NCI-H345 treated with DMSO at 0.1 percent for 48 hours (cell line): ENCODE data around the gene RC3H1.
"Not testable (repeated sequence)": the region's sequence is repeated elsewhere in the genome, so short reads cannot be mapped to it uniquely, and the experiment has no call there.

Experiments used
- DNase-seq: peaks from one replicate; lab custom pipeline; 2025; ENCODE audit not compliant: unreplicated experiment; lab: John Stamatoyannopoulos, UW

RC3H1 gene

GRCh38 chr1:174022080-174022975 lies at the start of gene RC3H1:
Gene RC3H1 (minus strand): TSS chr1:174022357. CDS start chr1:173992985, 29,372 bp downstream.
- peak; percentile 59 for DNase-seq

- no peak for DNase-seq
Measured at GRCh38 chr1:174070614-174071013, 48.5 kb upstream of the RC3H1 start.

- no peak for DNase-seq
Measured at GRCh38 chr1:174068000-174068399, 45.8 kb upstream of the RC3H1 start.

- DNase-seq: no peak
Measured at GRCh38 chr1:174060090-174060489, 37.9 kb upstream of the RC3H1 start.

GRCh38 chr1:174058624-174059023 lies 36.5 kb upstream of the RC3H1 start:
- DNase-seq: no peak

GRCh38 chr1:174056609-174057008 lies 34.5 kb upstream of the RC3H1 start:
- DNase-seq: not testable (repeated sequence)

- not testable (repeated sequence) for DNase-seq
Measured at GRCh38 chr1:174055797-174056196, 33.6 kb upstream of the RC3H1 start.

- DNase-seq: no peak
Measured at GRCh38 chr1:174053826-174054225, 31.7 kb upstream of the RC3H1 start.

- DNase-seq: no peak
Measured at GRCh38 chr1:174052621-174053020, 30.5 kb upstream of the RC3H1 start.

- DNase-seq: no peak
Measured at GRCh38 chr1:174051956-174052355, 29.8 kb upstream of the RC3H1 start.

GRCh38 chr1:174049514-174049913 lies 27.4 kb upstream of the RC3H1 start:
- DNase-seq: no peak

- DNase-seq: no peak
Measured at GRCh38 chr1:174044418-174045222, 22.5 kb upstream of the RC3H1 start.

- DNase-seq: not testable (repeated sequence)
Measured at GRCh38 chr1:174042509-174042908, 20.4 kb upstream of the RC3H1 start.

GRCh38 chr1:174041369-174041768 lies 19.2 kb upstream of the RC3H1 start:
- DNase-seq: no peak

GRCh38 chr1:174040387-174040786 lies 18.2 kb upstream of the RC3H1 start:
- peak; percentile 26 for DNase-seq

- no peak for DNase-seq
Measured at GRCh38 chr1:174039027-174039426, 16.9 kb upstream of the RC3H1 start.

GRCh38 chr1:174036798-174037197 lies 14.6 kb upstream of the RC3H1 start:
- no peak for DNase-seq

GRCh38 chr1:174036204-174036603 lies 14.0 kb upstream of the RC3H1 start:
- no peak for DNase-seq

- no peak for DNase-seq
Measured at GRCh38 chr1:174032671-174033222, 10.6 kb upstream of the RC3H1 start.

GRCh38 chr1:174031099-174031498 lies 8.9 kb upstream of the RC3H1 start:
- DNase-seq: no peak

- DNase-seq: no peak
Measured at GRCh38 chr1:174028495-174028894, 6.3 kb upstream of the RC3H1 start.

GRCh38 chr1:174023440-174023839 lies 1.3 kb upstream of the RC3H1 start:
- DNase-seq: no peak
